Right lobe of liver (tissue), 6 donors: ENCODE data around the gene ACTL7B. TPM values are rescaled to one million over a fixed set of nuclear protein-coding genes. Genes with fewer than 3 reads are reported as not detected.

Experiments
- ATAC-seq, 4 donors: fragments of 200-7000 bp; cut with Tn5 transposase; one replicate each; pipeline ENCODE4 v1.9.1; 2020; ENCODE audit warnings: mild to moderate bottlenecking in 4 of 4, moderate library complexity in 4 of 4
- DNase-seq, 3 donors: peaks; one replicate each; pipeline ENCODE4 v3.0.0-alpha.2; 2020
- H3K27ac ChIP-seq, 3 donors: fragments of 200-600 bp; one replicate each; pipeline ENCODE4 v1.8.0; 2022
- H3K27me3 ChIP-seq, 2 donors: fragments of 200-600 bp; one replicate each; pipeline ENCODE4 v1.8.0; 2022
- H3K36me3 ChIP-seq, 4 donors: fragments of 200-600 bp; sonication (generic) in 1 of 4; one replicate each; pipeline versions ENCODE4 v1.5.1 to v1.8.0; 2017 to 2022; ENCODE audit warnings: control low read depth in 1 of 4
- H3K4me1 ChIP-seq, 4 donors: fragments of 200-600 bp; sonication (generic) in 1 of 4; one replicate each; pipeline versions ENCODE4 v1.5.1 to v1.8.0; 2017 to 2022; ENCODE audit warnings: control low read depth in 1 of 4
- H3K4me3 ChIP-seq, 3 donors: fragments of 200-600 bp; one replicate each; pipeline ENCODE4 v1.8.0; 2022
- H3K9me3 ChIP-seq, 4 donors: fragments of 200-600 bp; sonication (generic) in 1 of 4; one replicate each; pipeline versions ENCODE4 v1.5.1 to v1.8.0; 2017 to 2022; ENCODE audit warnings: control low read depth in 1 of 4
- CTCF ChIP-seq, 4 donors: fragments of 200-600 bp in 3 of 4; fragments of 450-650 bp in 1 of 4; IDR thresholded peaks; one replicate each; pipeline versions ENCODE4 v1.5.1 to v1.8.0; 2016 to 2022; ENCODE audit warnings: antibody characterized with exemption in 4 of 4, mild to moderate bottlenecking in 2 of 4
- POLR2A ChIP-seq: fragments of 450-650 bp; IDR thresholded peaks from one replicate; pipeline ENCODE4 v1.6.1; 2017; ENCODE audit warnings: antibody characterized with exemption, mild to moderate bottlenecking
- WGBS: methylation state at CpG from one replicate; pipeline ENCODE4 v1.1.6; 2018; ENCODE audit warnings: low coverage, low lambda C conversion rate; ENCODE audit not compliant: insufficient coverage; ENCODE audit errors: missing lambda C conversion rate; 5-methylcytosine and 5-hydroxymethylcytosine counted together
- intact Hi-C, 2 donors: fragments of 100-400 bp; cut with DNase I; formaldehyde crosslinking; loops; one replicate each; pipeline versions ENCODE4 v1.11.2 to v1.14.1; 2022
- long read RNA-seq: library from polyadenylated mRNA; unstranded; transcript quantifications from one replicate; pipeline ENCODE4 v2.0.0, GENCODE V29; 2019
- total RNA-seq, 6 experiments: library from RNA; depleted of rRNA in 2 of 6; stranded (reverse); fragments of >200 nt in 2 of 6; fragmentation: NEBNext Ultra II Directional in 3 of 6; extraction: Animal tissue kit (Norgen Biotek cat#: 25700) in 3 of 6; gene quantifications; one replicate each; pipeline versions ENCODE4 v1.1.0 to v1.2.4, GENCODE V29; 2016 to 2023
- donor health status: DM: no; HTN: yes; CAD: no.
- donor health status: DM: no; HTN: no; CAD: no.
- donor health status: DM: no; HTN: no; CAD: no.
- donor health status: DM: no; HTN: yes; CAD: no.
- donor health status: DM: no; HTN: yes; CAD: no.

Gene ACTL7B, protein sequence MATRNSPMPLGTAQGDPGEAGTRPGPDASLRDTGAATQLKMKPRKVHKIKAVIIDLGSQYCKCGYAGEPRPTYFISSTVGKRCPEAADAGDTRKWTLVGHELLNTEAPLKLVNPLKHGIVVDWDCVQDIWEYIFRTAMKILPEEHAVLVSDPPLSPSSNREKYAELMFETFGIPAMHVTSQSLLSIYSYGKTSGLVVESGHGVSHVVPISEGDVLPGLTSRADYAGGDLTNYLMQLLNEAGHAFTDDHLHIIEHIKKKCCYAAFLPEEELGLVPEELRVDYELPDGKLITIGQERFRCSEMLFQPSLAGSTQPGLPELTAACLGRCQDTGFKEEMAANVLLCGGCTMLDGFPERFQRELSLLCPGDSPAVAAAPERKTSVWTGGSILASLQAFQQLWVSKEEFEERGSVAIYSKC
- not detected for total RNA-seq
- long read RNA-seq, result 0 reads

DNA sequence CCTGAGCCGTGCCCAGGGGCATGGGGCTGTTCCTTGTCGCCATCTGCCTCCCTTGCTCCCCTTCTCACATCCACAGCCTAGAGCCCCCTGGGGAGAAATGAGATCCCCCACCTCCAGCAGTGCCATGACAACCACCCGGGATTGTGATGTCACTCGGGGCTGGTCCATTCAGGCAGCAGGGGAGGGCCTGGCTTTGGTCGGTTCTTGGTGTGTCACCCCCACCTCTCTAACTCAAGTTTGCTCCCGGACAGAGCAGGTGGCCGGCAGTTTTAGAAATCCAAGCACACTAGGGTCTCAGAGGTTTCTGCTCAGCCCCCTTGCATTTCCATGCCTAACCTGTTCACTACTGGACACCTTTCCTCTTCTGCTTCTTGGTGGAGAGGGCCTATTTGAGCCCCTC is at the start of gene ACTL7B:
Gene ACTL7B, minus strand, starts transcription at position 99 of the 400 bp plus-strand sequence. Its CDS starts 56 bp downstream, at position 43.
- H3K4me1 ChIP-seq, result peaks cover 0 to 7% (median 0%) of the 10 kb centered on the region in 4 donors
- no peak within 1 kb of the TSS for H3K4me3 ChIP-seq
- ATAC-seq (no peak), DNase-seq (no peak)
- H3K9me3 ChIP-seq, result no peaks in the 10 kb centered on the region
- TF ChIP-seq CTCF (IDR thresholded peaks at IDR 0.05), result no peak
- TF ChIP-seq POLR2A, result no peak
- H3K27ac ChIP-seq, result no peak within 1 kb of the TSS
- H3K27me3 ChIP-seq, result no peaks in the 10 kb centered on the region
- intact Hi-C loops, result no loop called here
- WGBS, result no CpG with 5 or more reads among the region's 7 CpGs
- H3K36me3 ChIP-seq, result no peaks in the 10 kb centered on the region

- no peak overlapping the region for H3K4me3 ChIP-seq
Observed at GRCh38 chr9:108905494-108905893, 49.7 kb upstream of the ACTL7B start.

GRCh38 chr9:108904161-108904560 is 48.4 kb upstream of the ACTL7B start:
- Histone ChIP-seq H3K4me1 (peaks cover 0 to 3% (median 0%) of the 10 kb centered on the region in 4 donors), H3K27ac (no peak overlapping the region), H3K36me3 (peaks cover 0 to 43% (median 5%) of the 10 kb centered on the region in 4 donors), H3K27me3 (no peaks in the 10 kb centered on the region), H3K9me3 (no peaks in the 10 kb centered on the region), H3K4me3 (no peak overlapping the region)
- TF ChIP-seq CTCF (IDR thresholded peaks at IDR 0.05) (no peak), POLR2A (no peak)
- DNase-seq (no peak), ATAC-seq (no peak)
- WGBS, result 83% methylated on average over 3 of the region's 3 CpGs
- intact Hi-C loops, result no loop called here

More at GRCh38 chr9:108905494-108905893, 49.7 kb upstream of the ACTL7B start:
- ATAC-seq, result peak in 1 of 4 donors; percentile 16
- H3K36me3 ChIP-seq, result peaks cover 0 to 38% (median 9%) of the 10 kb centered on the region in 4 donors
- no peak for TF ChIP-seq POLR2A
- no peak for TF ChIP-seq CTCF (IDR thresholded peaks at IDR 0.05)
- no peak for DNase-seq
- H3K27me3 ChIP-seq, result no peaks in the 10 kb centered on the region
- 43% methylated on average over 2 of the region's 2 CpGs for whole genome bisulfite sequencing
- peaks cover 0 to 9% (median 2%) of the 10 kb centered on the region in 4 donors for H3K4me1 ChIP-seq
- H3K27ac ChIP-seq, result no peak overlapping the region
- intact Hi-C loops, result no loop called here
- H3K9me3 ChIP-seq, result no peaks in the 10 kb centered on the region

GRCh38 chr9:108903420-108904103 is 47.8 kb upstream of the ACTL7B start:
- intact Hi-C loops, result no loop called here
- Histone ChIP-seq H3K36me3 (peaks cover 0 to 39% (median 4%) of the 10 kb centered on the region in 4 donors), H3K9me3 (no peaks in the 10 kb centered on the region), H3K4me1 (peaks cover 0 to 3% (median 0%) of the 10 kb centered on the region in 4 donors), H3K4me3 (no peak overlapping the region), H3K27me3 (no peaks in the 10 kb centered on the region), H3K27ac (no peak overlapping the region)
- peak in 1 of 4 donors; percentile 34 for ATAC-seq
- WGBS, result 69% methylated on average over 2 of the region's 2 CpGs
- TF ChIP-seq POLR2A (no peak), CTCF (IDR thresholded peaks at IDR 0.05) (no peak)
- DNase-seq, result no peak
